Measurements from ENCODE around the gene DHDH.

DHDH gene

DNA sequence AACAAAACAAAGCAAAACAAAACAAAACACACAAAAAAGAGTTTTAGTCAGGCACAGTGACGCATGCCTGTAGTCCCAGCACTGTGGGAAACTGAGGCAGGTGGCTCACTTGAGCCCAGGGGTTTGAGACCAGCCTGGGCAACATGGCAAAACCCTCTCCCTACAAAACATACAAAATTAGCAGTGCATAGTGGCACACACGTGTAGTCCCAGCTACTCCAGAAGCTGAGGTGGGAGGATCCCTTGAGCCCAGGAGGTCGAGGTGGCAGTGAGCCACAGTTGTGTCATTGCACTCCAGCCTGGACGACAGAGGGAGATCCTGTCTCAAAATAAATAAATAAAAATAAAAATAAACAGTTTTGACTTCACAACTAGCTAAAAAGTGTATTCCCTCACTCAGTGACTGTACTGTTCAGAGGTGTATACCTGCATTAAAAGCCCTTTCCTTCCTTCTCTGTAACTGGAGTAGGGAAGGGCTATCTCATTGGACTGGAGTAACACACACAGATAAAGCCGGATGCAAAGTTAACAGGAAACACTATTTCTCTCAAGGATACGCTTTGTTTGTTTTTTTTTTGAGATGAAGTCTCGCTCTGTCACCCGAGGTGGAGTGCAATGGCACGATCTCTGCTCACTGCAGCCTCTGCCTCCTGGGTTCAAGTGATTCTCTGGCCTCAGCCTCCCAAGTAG lies 17.5 kb downstream of the DHDH start:
- Mint-ChIP-seq H3K4me1 (peaks cover 19% of the 10 kb centered on the region), H3K36me3 (ENCODE audit: low read depth) (peaks cover under 1% of the 10 kb centered on the region)

DNA sequence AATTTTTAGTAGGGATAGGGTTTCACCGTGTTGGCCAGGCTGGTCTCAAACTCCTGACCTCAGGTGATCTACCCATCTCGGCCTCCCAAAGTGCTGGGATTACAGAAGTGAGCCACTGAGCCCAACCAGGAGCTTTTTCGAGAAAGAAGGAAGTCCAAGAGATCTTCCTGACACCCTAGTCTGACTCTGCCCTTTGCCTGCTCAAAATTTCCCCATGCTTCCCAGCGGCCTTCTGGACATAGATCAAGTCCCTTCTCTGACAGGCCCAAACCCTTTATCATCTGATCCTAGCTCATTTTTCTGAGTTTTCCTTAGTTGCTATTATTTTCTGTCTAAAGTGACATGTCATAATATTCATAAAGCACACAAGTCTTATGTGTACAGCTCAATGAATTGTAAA lies 19.6 kb downstream of the DHDH start:
- Mint-ChIP-seq H3K27ac (no peak overlapping the region), H3K4me3 (no peak overlapping the region), H3K36me3 (ENCODE audit: low read depth) (peaks cover 21% of the 10 kb centered on the region), H3K27me3 (ENCODE audit: low read depth, poor library complexity) (peaks cover 23% of the 10 kb centered on the region), H3K4me1 (peaks cover 23% of the 10 kb centered on the region), H3K9me3 (peaks cover 4% of the 10 kb centered on the region)
- DNase-seq, result no peak
- TF ChIP-seq, protein P1, sequence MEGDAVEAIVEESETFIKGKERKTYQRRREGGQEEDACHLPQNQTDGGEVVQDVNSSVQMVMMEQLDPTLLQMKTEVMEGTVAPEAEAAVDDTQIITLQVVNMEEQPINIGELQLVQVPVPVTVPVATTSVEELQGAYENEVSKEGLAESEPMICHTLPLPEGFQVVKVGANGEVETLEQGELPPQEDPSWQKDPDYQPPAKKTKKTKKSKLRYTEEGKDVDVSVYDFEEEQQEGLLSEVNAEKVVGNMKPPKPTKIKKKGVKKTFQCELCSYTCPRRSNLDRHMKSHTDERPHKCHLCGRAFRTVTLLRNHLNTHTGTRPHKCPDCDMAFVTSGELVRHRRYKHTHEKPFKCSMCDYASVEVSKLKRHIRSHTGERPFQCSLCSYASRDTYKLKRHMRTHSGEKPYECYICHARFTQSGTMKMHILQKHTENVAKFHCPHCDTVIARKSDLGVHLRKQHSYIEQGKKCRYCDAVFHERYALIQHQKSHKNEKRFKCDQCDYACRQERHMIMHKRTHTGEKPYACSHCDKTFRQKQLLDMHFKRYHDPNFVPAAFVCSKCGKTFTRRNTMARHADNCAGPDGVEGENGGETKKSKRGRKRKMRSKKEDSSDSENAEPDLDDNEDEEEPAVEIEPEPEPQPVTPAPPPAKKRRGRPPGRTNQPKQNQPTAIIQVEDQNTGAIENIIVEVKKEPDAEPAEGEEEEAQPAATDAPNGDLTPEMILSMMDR (IDR thresholded peaks at IDR 0.05), result no peak

More for the DNA sequence above, 17.5 kb downstream of the DHDH start:
- Mint-ChIP-seq H3K27me3 (ENCODE audit: low read depth, poor library complexity) (peaks cover 23% of the 10 kb centered on the region), H3K27ac (no peak overlapping the region), H3K4me3 (no peak overlapping the region), H3K9me3 (peaks cover 4% of the 10 kb centered on the region)
- TF ChIP-seq, protein P1 (IDR thresholded peaks at IDR 0.05), result no peak
- DNase-seq, result no peak

GRCh38 chr19:48953990-48954594 lies 20.6 kb downstream of the DHDH start:
- H3K4me3 Mint-ChIP-seq, result peak overlapping the region; percentile 81
- H3K36me3 Mint-ChIP-seq (ENCODE audit: low read depth), result peaks cover 30% of the 10 kb centered on the region
- peak overlapping the region; percentile 42 for H3K27ac Mint-ChIP-seq
- H3K9me3 Mint-ChIP-seq, result no peaks in the 10 kb centered on the region
- H3K4me1 Mint-ChIP-seq, result peaks cover 23% of the 10 kb centered on the region
- DNase-seq, result no peak
- peaks cover 23% of the 10 kb centered on the region for H3K27me3 Mint-ChIP-seq (ENCODE audit: low read depth, poor library complexity)
- TF ChIP-seq, protein P1 (IDR thresholded peaks at IDR 0.05), result no peak

- H3K27me3 Mint-ChIP-seq (ENCODE audit: low read depth, poor library complexity), result peaks cover 22% of the 10 kb centered on the region
- DNase-seq, result peak; percentile 98
- peak within 1 kb of the TSS; percentile 42 for H3K27ac Mint-ChIP-seq
- H3K4me1 Mint-ChIP-seq, result peaks cover 23% of the 10 kb centered on the region
- TF ChIP-seq, protein P1 (IDR thresholded peaks at IDR 0.05), result no peak
- peaks cover 35% of the 10 kb centered on the region for H3K36me3 Mint-ChIP-seq (ENCODE audit: low read depth)
- H3K9me3 Mint-ChIP-seq, result no peaks in the 10 kb centered on the region
- peak within 1 kb of the TSS; percentile 88 for H3K4me3 Mint-ChIP-seq
Observed at GRCh38 chr19:48954595-48955307, 21.3 kb downstream of the DHDH start, which contains the start of gene BAX. TSS of gene BAX (plus strand) at chr19:48954875. CDS start at chr19:48954929, 54 bp downstream.

- peak overlapping the region; percentile 88 for H3K4me3 Mint-ChIP-seq
- H3K9me3 Mint-ChIP-seq, result no peaks in the 10 kb centered on the region
- TF ChIP-seq, protein P1 (IDR thresholded peaks at IDR 0.05), result no peak
- H3K36me3 Mint-ChIP-seq (ENCODE audit: low read depth), result peaks cover 35% of the 10 kb centered on the region
- H3K4me1 Mint-ChIP-seq, result peaks cover 23% of the 10 kb centered on the region
- H3K27me3 Mint-ChIP-seq (ENCODE audit: low read depth, poor library complexity), result peaks cover 15% of the 10 kb centered on the region
- H3K27ac Mint-ChIP-seq, result peak overlapping the region; percentile 42
- DNase-seq, result no peak
Observed at GRCh38 chr19:48955308-48955958, 21.9 kb downstream of the DHDH start.
